Measurements from ENCODE around the gene RPP21.

Gene RPP21

GRCh38 chr6:30325150-30325872 lies 19.6 kb upstream of the RPP21 start:
- no peak for TF ChIP-seq ZFX (IDR thresholded peaks at IDR 0.05)
- TF ChIP-seq, protein P1, sequence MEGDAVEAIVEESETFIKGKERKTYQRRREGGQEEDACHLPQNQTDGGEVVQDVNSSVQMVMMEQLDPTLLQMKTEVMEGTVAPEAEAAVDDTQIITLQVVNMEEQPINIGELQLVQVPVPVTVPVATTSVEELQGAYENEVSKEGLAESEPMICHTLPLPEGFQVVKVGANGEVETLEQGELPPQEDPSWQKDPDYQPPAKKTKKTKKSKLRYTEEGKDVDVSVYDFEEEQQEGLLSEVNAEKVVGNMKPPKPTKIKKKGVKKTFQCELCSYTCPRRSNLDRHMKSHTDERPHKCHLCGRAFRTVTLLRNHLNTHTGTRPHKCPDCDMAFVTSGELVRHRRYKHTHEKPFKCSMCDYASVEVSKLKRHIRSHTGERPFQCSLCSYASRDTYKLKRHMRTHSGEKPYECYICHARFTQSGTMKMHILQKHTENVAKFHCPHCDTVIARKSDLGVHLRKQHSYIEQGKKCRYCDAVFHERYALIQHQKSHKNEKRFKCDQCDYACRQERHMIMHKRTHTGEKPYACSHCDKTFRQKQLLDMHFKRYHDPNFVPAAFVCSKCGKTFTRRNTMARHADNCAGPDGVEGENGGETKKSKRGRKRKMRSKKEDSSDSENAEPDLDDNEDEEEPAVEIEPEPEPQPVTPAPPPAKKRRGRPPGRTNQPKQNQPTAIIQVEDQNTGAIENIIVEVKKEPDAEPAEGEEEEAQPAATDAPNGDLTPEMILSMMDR (conservative IDR thresholded peaks at IDR 0.05), result no peak
- peak overlapping the region; percentile 90 for H3K27ac ChIP-seq

DNA sequence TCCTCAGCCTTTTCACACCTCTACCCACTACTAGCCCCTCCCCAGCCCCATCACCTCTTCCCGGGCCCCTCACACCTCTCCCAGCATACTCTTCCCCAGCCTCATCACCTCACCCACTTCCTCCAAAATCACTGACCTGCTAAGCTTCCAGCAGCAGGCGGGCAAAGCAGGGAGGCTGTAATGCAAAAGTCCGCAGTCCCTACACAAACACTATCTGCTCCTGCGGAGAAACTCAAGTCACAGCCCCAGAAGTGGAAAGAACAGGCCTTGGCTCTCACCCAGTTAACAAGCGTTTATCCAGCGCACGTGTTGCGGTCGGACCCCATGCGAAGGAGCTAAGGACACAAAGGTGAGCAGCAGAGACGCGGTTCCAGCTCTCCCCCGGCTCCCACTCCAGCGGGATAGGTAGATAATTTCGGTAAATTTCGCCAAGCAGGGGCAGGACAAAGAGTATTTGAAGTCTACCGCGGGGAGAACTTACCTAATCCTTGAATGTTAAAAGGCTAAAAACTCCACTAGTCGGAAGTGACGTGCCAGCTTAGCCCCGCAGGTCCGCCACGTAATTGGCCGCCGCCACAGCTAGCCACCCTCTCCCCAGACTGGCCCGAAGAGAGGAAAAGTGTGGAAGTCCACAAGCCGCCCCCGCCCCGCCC lies 19.0 kb upstream of the RPP21 start:
- TF ChIP-seq ZFX (IDR thresholded peaks at IDR 0.05), result no peak
- TF ChIP-seq, protein P1 (conservative IDR thresholded peaks at IDR 0.05), result no peak
- H3K27ac ChIP-seq, result peak overlapping the region; percentile 90

DNA sequence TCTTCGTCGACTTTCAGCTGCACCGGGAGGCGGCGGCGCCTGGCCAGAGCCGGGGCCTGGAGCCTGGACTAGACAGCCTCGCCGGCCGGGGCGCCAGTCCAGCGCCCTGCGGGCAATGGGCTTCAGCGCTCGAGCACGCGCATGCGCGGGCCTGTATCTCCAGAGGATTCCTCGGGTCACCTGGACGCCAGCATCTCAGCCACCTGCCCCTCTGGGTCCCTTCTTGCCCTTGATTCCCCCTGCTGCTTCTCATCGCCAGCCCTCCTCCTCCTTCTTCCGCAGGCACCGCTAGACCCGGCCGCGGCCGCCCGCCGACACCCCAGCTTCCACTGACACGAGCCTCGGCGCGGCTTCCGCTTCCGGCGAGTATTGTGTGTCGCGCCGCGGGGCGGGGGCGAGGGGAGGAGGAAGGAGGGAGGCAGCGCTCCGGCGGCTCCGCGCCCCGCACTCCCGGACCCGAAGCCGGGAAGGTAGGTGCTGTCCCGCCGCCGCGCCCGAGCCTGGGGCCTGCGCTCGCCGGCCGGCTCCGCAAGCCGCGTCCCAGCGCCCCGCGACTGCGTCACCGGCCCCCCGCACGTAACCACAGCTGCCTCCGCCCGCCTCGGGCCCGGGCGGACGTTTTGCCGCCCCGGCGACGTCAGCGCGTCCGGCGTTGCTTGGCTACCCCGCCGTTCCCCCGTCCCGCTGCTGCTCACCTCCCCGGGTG lies 18.3 kb upstream of the RPP21 start, which contains the start of gene TRIM39:
Gene TRIM39, plus strand, starts transcription at position 402 of the 706 bp plus-strand sequence. CDS start 2,391 bp downstream, outside the sequence.
- peak within 1 kb of the TSS; percentile 90 for H3K27ac ChIP-seq
- TF ChIP-seq, protein P1 (conservative IDR thresholded peaks at IDR 0.05), result no peak
- TF ChIP-seq ZFX (IDR thresholded peaks at IDR 0.05), result peak; percentile 81

- peak overlapping the region; percentile 90 for H3K27ac ChIP-seq
- no peak for TF ChIP-seq ZFX (IDR thresholded peaks at IDR 0.05)
- TF ChIP-seq, protein P1 (conservative IDR thresholded peaks at IDR 0.05), result no peak
These were observed 17.7 kb upstream of the RPP21 start for GRCh38 chr6:30327232-30327746.

DNA sequence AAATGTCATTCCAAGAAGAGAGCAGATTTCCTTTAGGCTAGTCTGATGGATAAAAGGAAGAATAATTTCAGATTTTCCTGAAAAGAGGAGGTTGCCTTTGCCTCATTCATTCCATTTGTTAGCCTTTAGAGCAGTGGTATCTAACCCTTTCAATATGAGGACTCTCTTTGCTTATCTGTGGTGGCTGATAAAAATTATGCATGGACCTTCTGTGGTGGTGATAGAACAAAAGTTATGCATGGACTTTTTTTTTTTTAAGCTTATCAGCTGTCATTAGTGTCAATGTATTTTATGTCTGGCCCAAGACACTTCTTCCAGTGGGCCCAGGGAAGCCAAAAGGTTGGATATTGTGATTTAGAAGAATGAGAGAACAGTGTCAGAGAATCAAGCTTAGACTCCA lies 16.6 kb upstream of the RPP21 start:
- TF ChIP-seq, protein P1 (conservative IDR thresholded peaks at IDR 0.05), result no peak
- no peak for TF ChIP-seq ZFX (IDR thresholded peaks at IDR 0.05)
- H3K27ac ChIP-seq, result no peak overlapping the region

- H3K27ac ChIP-seq, result no peak overlapping the region
- no peak for TF ChIP-seq ZFX (IDR thresholded peaks at IDR 0.05)
- TF ChIP-seq, protein P1 (conservative IDR thresholded peaks at IDR 0.05), result no peak
These were observed 15.6 kb upstream of the RPP21 start for GRCh38 chr6:30329331-30329730.
